ENCODE measurements around the gene CD300LB. TPM values are rescaled to one million over a fixed set of nuclear protein-coding genes. Genes with fewer than 3 reads are reported as not detected.

Gene CD300LB
- total and polyA plus RNA-seq, 8 donors: 0.25 TPM; not detected in 7

DNA sequence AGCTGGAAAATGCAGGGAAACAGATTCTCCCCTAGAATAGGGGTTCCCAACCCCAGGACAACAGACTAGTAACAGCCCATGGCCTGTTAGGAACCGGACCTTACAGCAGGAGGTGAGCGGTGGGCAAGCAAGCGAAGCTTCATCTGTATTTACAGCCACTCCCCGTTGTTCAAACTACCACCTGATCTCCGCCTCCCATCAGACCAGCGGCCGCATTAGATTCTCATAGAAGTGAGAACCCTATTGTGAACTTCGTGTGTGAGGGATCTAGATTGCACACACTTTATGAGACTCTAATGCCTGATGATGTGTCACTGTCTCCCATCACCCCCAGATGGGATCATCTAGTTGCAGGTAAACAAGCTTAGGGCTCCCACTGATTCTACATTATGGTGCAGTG lies 3.5 kb downstream of the CD300LB start:
- Histone ChIP-seq H3K9me3 (peaks cover 0 to 12% (median 8%) of the 10 kb centered on the region in 4 donors), H3K4me1 (no peaks in the 10 kb centered on the region), H3K4me3 (no peak overlapping the region), H3K27me3 (peaks cover 0 to 5% (median under 1%) of the 10 kb centered on the region in 3 donors), H3K27ac (no peak overlapping the region), H3K36me3 (no peaks in the 10 kb centered on the region)
- peak in 1 of 2 donors; percentile 10 for DNase-seq
- intact Hi-C loops (cut with DNase I; ENCODE audit: low total_unique reads): no loop called here
- no peak for TF ChIP-seq POLR2AphosphoS5 (IDR thresholded peaks at IDR 0.05)
- WGBS, 5 donors: 67 to 79% (median 74%) methylated on average over 8 of the region's 8 CpGs

DNA sequence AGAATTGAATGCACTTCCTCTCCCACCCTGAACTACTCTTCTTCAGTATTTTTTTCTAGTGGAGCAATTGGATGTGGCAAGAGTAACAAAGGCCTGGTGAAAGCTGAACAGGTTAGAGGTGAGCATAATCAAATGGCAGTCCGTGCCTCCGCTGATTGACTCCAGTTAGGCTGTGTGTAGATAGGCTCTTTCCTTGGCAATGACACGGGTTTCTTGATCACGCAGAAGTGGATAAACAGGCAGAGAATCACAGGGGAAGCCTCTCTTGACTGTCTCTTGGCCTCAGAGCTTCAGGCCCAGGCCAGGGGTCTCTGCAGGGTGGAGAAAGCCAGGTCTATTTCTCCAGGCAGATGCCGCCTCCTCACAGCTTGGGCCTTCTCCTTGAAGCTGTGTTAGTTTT lies 4.2 kb downstream of the CD300LB start:
- DNase-seq: no peak
- H3K27me3 ChIP-seq: peaks cover 0 to 5% (median 0%) of the 10 kb centered on the region in 3 donors
- 75 to 87% (median 83%) methylated on average over 5 of the region's 5 CpGs for WGBS, 5 donors
- no peak overlapping the region for H3K4me3 ChIP-seq
- peaks cover 0 to 14% (median 9%) of the 10 kb centered on the region in 4 donors for H3K9me3 ChIP-seq
- H3K27ac ChIP-seq: no peak overlapping the region
- no peaks in the 10 kb centered on the region for H3K36me3 ChIP-seq
- TF ChIP-seq EP300 (IDR thresholded peaks at IDR 0.05) (no peak), POLR2A (IDR thresholded peaks at IDR 0.05) (no peak), POLR2AphosphoS5 (IDR thresholded peaks at IDR 0.05) (no peak)
- TF ChIP-seq, protein P1, sequence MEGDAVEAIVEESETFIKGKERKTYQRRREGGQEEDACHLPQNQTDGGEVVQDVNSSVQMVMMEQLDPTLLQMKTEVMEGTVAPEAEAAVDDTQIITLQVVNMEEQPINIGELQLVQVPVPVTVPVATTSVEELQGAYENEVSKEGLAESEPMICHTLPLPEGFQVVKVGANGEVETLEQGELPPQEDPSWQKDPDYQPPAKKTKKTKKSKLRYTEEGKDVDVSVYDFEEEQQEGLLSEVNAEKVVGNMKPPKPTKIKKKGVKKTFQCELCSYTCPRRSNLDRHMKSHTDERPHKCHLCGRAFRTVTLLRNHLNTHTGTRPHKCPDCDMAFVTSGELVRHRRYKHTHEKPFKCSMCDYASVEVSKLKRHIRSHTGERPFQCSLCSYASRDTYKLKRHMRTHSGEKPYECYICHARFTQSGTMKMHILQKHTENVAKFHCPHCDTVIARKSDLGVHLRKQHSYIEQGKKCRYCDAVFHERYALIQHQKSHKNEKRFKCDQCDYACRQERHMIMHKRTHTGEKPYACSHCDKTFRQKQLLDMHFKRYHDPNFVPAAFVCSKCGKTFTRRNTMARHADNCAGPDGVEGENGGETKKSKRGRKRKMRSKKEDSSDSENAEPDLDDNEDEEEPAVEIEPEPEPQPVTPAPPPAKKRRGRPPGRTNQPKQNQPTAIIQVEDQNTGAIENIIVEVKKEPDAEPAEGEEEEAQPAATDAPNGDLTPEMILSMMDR (IDR thresholded peaks at IDR 0.05): no peak
- H3K4me1 ChIP-seq: no peaks in the 10 kb centered on the region
- intact Hi-C loops (cut with DNase I; ENCODE audit: low total_unique reads): no loop called here

DNA sequence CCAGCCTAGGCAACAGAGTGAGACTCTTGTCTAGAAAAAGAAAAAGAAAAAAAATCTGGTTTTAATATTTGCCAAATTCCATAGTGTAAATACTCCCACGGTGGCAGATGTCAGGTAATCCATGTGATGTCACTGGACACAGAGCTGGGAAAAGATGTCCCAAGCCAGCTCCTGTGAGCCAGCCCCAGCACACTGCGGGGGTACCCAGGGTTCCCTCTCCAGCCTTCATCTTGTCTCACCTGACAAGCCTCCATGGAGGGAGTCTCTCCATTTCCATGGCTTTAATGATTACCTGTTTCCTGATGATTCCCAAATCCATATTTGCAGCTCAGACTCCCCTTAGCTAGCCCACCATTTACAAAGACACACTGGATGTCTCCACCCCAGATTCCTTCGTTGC lies 4.6 kb downstream of the CD300LB start:
- Histone ChIP-seq H3K27me3 (peaks cover 0 to 7% (median 0%) of the 10 kb centered on the region in 3 donors), H3K36me3 (no peaks in the 10 kb centered on the region), H3K9me3 (peaks cover 0 to 14% (median 9%) of the 10 kb centered on the region in 4 donors), H3K4me1 (no peaks in the 10 kb centered on the region), H3K4me3 (no peak overlapping the region), H3K27ac (no peak overlapping the region)
- WGBS, 5 donors: 49 to 63% (median 58%) methylated on average over 3 of the region's 3 CpGs
- TF ChIP-seq POLR2A (IDR thresholded peaks at IDR 0.05): no peak
- no peak for TF ChIP-seq POLR2AphosphoS5 (IDR thresholded peaks at IDR 0.05)
- no peak for TF ChIP-seq EP300 (IDR thresholded peaks at IDR 0.05)
- TF ChIP-seq, protein P1 (IDR thresholded peaks at IDR 0.05): no peak
- peak in 1 of 2 donors; percentile 0 for DNase-seq
- intact Hi-C loops (cut with DNase I; ENCODE audit: low total_unique reads): no loop called here

DNA sequence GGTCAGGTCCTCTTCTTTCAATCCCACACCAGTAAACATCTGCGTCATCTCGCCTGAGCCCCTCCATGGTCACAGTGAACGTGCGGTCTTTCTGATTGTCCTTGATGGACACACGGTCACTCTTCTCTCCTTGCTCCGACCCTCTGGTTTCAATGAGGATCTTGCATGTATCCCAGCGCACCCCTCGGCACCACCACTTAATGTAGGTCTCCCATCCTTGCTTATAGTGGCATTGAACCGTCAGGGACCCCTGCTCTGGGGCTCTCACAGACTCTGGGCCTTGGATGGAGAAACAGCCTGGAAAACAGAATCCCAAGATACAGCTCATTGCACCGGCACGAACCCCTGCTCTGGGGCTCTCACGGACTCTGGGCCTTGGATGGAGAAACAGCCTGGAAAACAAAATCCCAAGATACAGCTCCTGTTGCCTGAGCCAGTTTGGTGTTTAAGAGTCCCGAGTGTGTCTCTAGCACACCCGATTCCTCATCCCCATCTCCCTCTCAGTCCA lies 5.4 kb downstream of the CD300LB start:
- intact Hi-C loops (cut with DNase I; ENCODE audit: low total_unique reads): no loop called here
- peaks cover 0 to 14% (median 9%) of the 10 kb centered on the region in 4 donors for H3K9me3 ChIP-seq
- H3K4me1 ChIP-seq: no peaks in the 10 kb centered on the region
- WGBS, 5 donors: 86 to 91% (median 87%) methylated on average over 14 of the region's 14 CpGs
- no peak overlapping the region for H3K27ac ChIP-seq
- H3K36me3 ChIP-seq: no peaks in the 10 kb centered on the region
- TF ChIP-seq POLR2A (IDR thresholded peaks at IDR 0.05) (no peak), EP300 (IDR thresholded peaks at IDR 0.05) (no peak), POLR2AphosphoS5 (IDR thresholded peaks at IDR 0.05) (no peak)
- TF ChIP-seq, protein P1 (IDR thresholded peaks at IDR 0.05): no peak
- H3K4me3 ChIP-seq: no peak overlapping the region
- H3K27me3 ChIP-seq: peaks cover 0 to 8% (median 0%) of the 10 kb centered on the region in 3 donors
- DNase-seq: peak in 1 of 2 donors; percentile 15

DNA sequence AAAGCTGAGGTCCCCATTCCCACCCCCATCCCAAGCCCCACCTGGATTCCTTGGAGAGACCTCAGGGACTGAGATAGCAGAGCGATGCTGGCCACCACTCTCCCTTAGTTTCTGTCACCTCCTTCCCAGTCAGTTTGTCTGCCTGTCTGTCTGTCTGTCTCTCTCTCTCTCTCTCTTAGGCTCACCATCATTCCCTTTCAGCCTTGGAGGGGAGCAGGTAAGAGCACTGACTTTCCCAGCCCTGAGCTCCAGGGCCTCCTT lies 5.9 kb downstream of the CD300LB start:
- TF ChIP-seq POLR2AphosphoS5 (IDR thresholded peaks at IDR 0.05) (no peak), POLR2A (IDR thresholded peaks at IDR 0.05) (no peak), EP300 (IDR thresholded peaks at IDR 0.05) (no peak)
- TF ChIP-seq, protein P1 (IDR thresholded peaks at IDR 0.05): no peak
- intact Hi-C loops (cut with DNase I; ENCODE audit: low total_unique reads): no loop called here
- no peak overlapping the region for H3K4me3 ChIP-seq
- no peaks in the 10 kb centered on the region for H3K4me1 ChIP-seq
- H3K36me3 ChIP-seq: no peaks in the 10 kb centered on the region
- H3K27ac ChIP-seq: no peak overlapping the region
- peak in 1 of 2 donors; percentile 10 for DNase-seq
- H3K9me3 ChIP-seq: peaks cover 0 to 14% (median 9%) of the 10 kb centered on the region in 4 donors
- H3K27me3 ChIP-seq: peaks cover 0 to 8% (median 0%) of the 10 kb centered on the region in 3 donors
- 75 to 92% (median 85%) methylated on average over 1 of the region's 1 CpG for WGBS, 5 donors

All from stomach (tissue), 9 donors.